GM10248 (cell line): ENCODE measurements around the gene LXN.

Source experiments
- CTCF ChIA-PET: fragments of 300-600 bp; sonication (Branson Sonifier 250); formaldehyde crosslinking; extraction: SDS; loops from one replicate; lab custom pipeline; 2021; ENCODE audit warnings: antibody characterized with exemption; lab: Yijun Ruan, JAX
- POLR2A ChIA-PET: fragments of 350-650 bp; sonication (Branson Sonifier 250); formaldehyde crosslinking; extraction: SDS; loops from one replicate; lab custom pipeline; 2020; ENCODE audit warnings: antibody characterized with exemption; lab: Yijun Ruan, JAX
- DNase-seq: peaks from one replicate; pipeline ENCODE4 v3.0.0; 2012; ENCODE audit errors: extremely low spot score
- CTCF ChIP-seq: IDR thresholded peaks from 2 replicates; pipeline ENCODE4 v1.5.1; 2012; ENCODE audit warnings: mild to moderate bottlenecking, low read depth; ENCODE audit errors: extremely low read depth, missing control alignments, control extremely low read depth

Gene LXN

GRCh38 chr3:158649791-158650190 is 22.7 kb downstream of the LXN start:
- ChIA-PET POLR2A (no interaction called here), CTCF (interaction anchor here (9.3 kb wide), 1 partner anchor 12 kb away, joined by 125 read pairs; no protein-coding TSS in a partner anchor)
- TF ChIP-seq CTCF: no peak
- no peak for DNase-seq

- TF ChIP-seq CTCF: peak; percentile 98
- ChIA-PET CTCF (interaction anchor here (0.7 to 9.3 kb wide), 29 partner anchors 9 to 1038 kb away, joined by 3 to 125 read pairs (median 5); partner anchors contain the start of genes LXN, MFSD1 and MLF1), POLR2A (interaction anchor here (0.6 to 0.7 kb wide), 4 partner anchors 9 to 534 kb away, joined by 3 to 7 read pairs (median 4); no protein-coding TSS in a partner anchor)
Measured at GRCh38 chr3:158644345-158644908, 28.0 kb downstream of the LXN start, which contains the start of gene GFM1. TSS of gene GFM1 (plus strand) at chr3:158644527. CDS start at chr3:158644635, 108 bp downstream.

GRCh38 chr3:158642474-158643210 is 29.8 kb downstream of the LXN start:
- CTCF ChIA-PET: interaction anchor here (1.0 to 2.7 kb wide), 6 partner anchors 16 to 1025 kb away, joined by 3 to 9 read pairs (median 4); partner anchors contain the start of gene LXN
- POLR2A ChIA-PET: no interaction called here
- TF ChIP-seq CTCF: no peak
- DNase-seq: no peak

More at GRCh38 chr3:158644345-158644908, 28.0 kb downstream of the LXN start, which contains the start of gene GFM1:
- peak; percentile 91 for DNase-seq

GRCh38 chr3:158642005-158642404 is 30.4 kb downstream of the LXN start:
- ChIA-PET POLR2A (no interaction called here), CTCF (interaction anchor here (1.0 to 2.7 kb wide), 4 partner anchors 10 to 102 kb away, joined by 4 to 8 read pairs (median 4); partner anchors contain the start of gene LXN)
- DNase-seq: no peak
- no peak for TF ChIP-seq CTCF

GRCh38 chr3:158640646-158641045 is 31.8 kb downstream of the LXN start:
- CTCF ChIA-PET: no interaction called here
- POLR2A ChIA-PET: no interaction called here

GRCh38 chr3:158631981-158632380 is 40.5 kb downstream of the LXN start:
- ChIA-PET POLR2A (no interaction called here), CTCF (interaction anchor here (2.4 kb wide), 1 partner anchor 12 kb away, joined by 7 read pairs; the partner anchor contains the start of gene GFM1)
- TF ChIP-seq CTCF: no peak
- no peak for DNase-seq

More at GRCh38 chr3:158640646-158641045, 31.8 kb downstream of the LXN start:
- no peak for TF ChIP-seq CTCF
- DNase-seq: no peak
